SK-N-SH treated with all-trans-retinoic acid at 6 μM for 48 hours (cell line): ENCODE measurements around the gene MAP9.

Experiments used
- ATAC-seq: fragments of 200-7000 bp; cut with Tn5 transposase; 3 replicates; pipeline ENCODE4 v1.9.1; 2020; ENCODE audit warnings: mild to moderate bottlenecking, moderate library complexity
- BACH2 ChIP-seq: fragments of 250-450 bp; sonication (Bioruptor Pico); IDR thresholded peaks from 2 replicates; pipeline ENCODE4 v1.9.0; 2021; ENCODE audit warnings: mild to moderate bottlenecking, borderline replicate concordance
- CREB5 ChIP-seq: fragments of 250-450 bp; sonication (Bioruptor Pico); IDR thresholded peaks from 2 replicates; pipeline ENCODE4 v1.5.1; 2020; ENCODE audit warnings: low read depth, mild to moderate bottlenecking, moderate library complexity
- CSDC2 ChIP-seq: fragments of 250-450 bp; sonication (Bioruptor Pico); IDR thresholded peaks from 2 replicates; pipeline ENCODE4 v1.5.0; 2020; ENCODE audit warnings: mild to moderate bottlenecking, moderate library complexity
- CSRNP3 ChIP-seq: fragments of 250-450 bp; sonication (Bioruptor Pico); IDR thresholded peaks from 2 replicates; pipeline ENCODE4 v1.5.1; 2021; ENCODE audit warnings: mild to moderate bottlenecking, moderate library complexity
- ESRRG ChIP-seq: fragments of 250-450 bp; sonication (Bioruptor Pico); IDR thresholded peaks from 2 replicates; pipeline ENCODE4 v1.6.1; 2021; ENCODE audit warnings: mild to moderate bottlenecking
- GLIS3 ChIP-seq: fragments of 250-450 bp; sonication (Bioruptor Pico); IDR thresholded peaks from 2 replicates; pipeline ENCODE4 v1.5.0; 2020; ENCODE audit warnings: mild to moderate bottlenecking, moderate library complexity
- ISL1 ChIP-seq: fragments of 250-450 bp; sonication (Bioruptor Pico); IDR thresholded peaks from 2 replicates; pipeline ENCODE4 v2.1.2; 2022; ENCODE audit warnings: mild to moderate bottlenecking, moderate library complexity
- OSR1 ChIP-seq: fragments of 250-450 bp; sonication (Bioruptor Pico); IDR thresholded peaks from 2 replicates; pipeline ENCODE4 v1.8.0; 2022; ENCODE audit warnings: moderate library complexity, mild to moderate bottlenecking, inconsistent platforms
- POU6F1 ChIP-seq: fragments of 250-450 bp; sonication (Bioruptor Pico); IDR thresholded peaks from 2 replicates; pipeline ENCODE4 v1.8.0; 2021; ENCODE audit warnings: low read depth, mild to moderate bottlenecking, moderate library complexity, borderline replicate concordance
- PPARA ChIP-seq: fragments of 250-450 bp; sonication (Bioruptor Pico); IDR thresholded peaks from 2 replicates; pipeline ENCODE4 v1.5.0; 2020; ENCODE audit warnings: mild to moderate bottlenecking, borderline replicate concordance
- RARB ChIP-seq: fragments of 250-450 bp; sonication (Bioruptor Pico); IDR thresholded peaks from 2 replicates; pipeline ENCODE4 v1.8.0; 2021; ENCODE audit warnings: mild to moderate bottlenecking, moderate library complexity
- SNAI2 ChIP-seq: fragments of 250-450 bp; sonication (Bioruptor Pico); IDR thresholded peaks from 2 replicates; pipeline ENCODE4 v1.5.0; 2020; ENCODE audit warnings: mild to moderate bottlenecking, moderate library complexity
- TCF4 ChIP-seq: fragments of 250-450 bp; sonication (Bioruptor Pico); IDR thresholded peaks from 2 replicates; pipeline ENCODE4 v1.8.0; 2021; ENCODE audit warnings: mild to moderate bottlenecking, moderate library complexity, borderline replicate concordance
- TSHZ2 ChIP-seq: fragments of 250-450 bp; sonication (Bioruptor Pico); IDR thresholded peaks from 2 replicates; pipeline ENCODE4 v1.5.0; 2020; ENCODE audit warnings: mild to moderate bottlenecking, moderate library complexity
- ZC3H10 ChIP-seq: fragments of 250-450 bp; sonication (Bioruptor Pico); IDR thresholded peaks from 2 replicates; pipeline ENCODE4 v1.5.1; 2021; ENCODE audit warnings: mild to moderate bottlenecking, moderate library complexity
- ZFP3 ChIP-seq: fragments of 250-450 bp; sonication (Bioruptor Pico); IDR thresholded peaks from 2 replicates; pipeline ENCODE4 v1.5.0; 2020; ENCODE audit warnings: mild to moderate bottlenecking, moderate library complexity
- ZNF565 ChIP-seq: fragments of 450-650 bp; formaldehyde crosslinking; conservative IDR thresholded peaks from 2 replicates; pipeline ENCODE4 v1.5.0; 2020; ENCODE audit warnings: low read depth, mild to moderate bottlenecking, moderate library complexity
- ZNF8 ChIP-seq: fragments of 450-650 bp; formaldehyde crosslinking; IDR thresholded peaks from 2 replicates; pipeline ENCODE4 v1.5.0; 2020; ENCODE audit warnings: mild to moderate bottlenecking, moderate library complexity
- TF ChIP-seq, protein P1 (sequence below): fragments of 250-450 bp; sonication (Bioruptor Pico); IDR thresholded peaks from 2 replicates; pipeline ENCODE4 v1.8.0; 2020; ENCODE audit warnings: mild to moderate bottlenecking, moderate library complexity, borderline replicate concordance

Gene MAP9

DNA sequence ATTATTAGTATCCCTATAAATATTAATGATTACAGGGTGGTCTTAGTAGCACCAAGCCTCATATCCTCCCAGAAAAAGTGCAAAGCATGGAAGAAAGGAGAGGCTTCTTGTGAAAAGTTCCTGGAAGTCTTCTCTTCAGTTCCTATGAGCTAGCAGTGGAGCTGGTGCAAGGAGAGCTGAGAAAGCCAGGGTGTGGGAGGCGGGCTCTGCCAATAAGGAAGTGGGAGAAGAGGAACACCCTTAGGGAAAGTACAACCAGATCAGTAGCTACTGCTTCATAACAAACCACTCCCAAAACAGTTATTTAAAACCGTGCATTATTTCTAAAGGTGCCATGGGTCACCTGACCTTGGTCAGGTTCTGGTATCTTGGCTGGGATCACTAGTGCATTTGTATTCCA, 72.4 kb downstream of the MAP9 start:
- no peak for ATAC-seq
- TF ChIP-seq CSDC2 (CRISPR knock-in tag) (no peak), TSHZ2 (CRISPR knock-in tag) (no peak), CREB5 (CRISPR knock-in tag) (no peak), ZNF565 (CRISPR knock-in tag) (no peak), OSR1 (CRISPR knock-in tag) (no peak), ZC3H10 (CRISPR knock-in tag) (no peak), ISL1 (CRISPR knock-in tag) (no peak), POU6F1 (CRISPR knock-in tag) (no peak), TCF4 (CRISPR knock-in tag) (no peak), ESRRG (CRISPR knock-in tag) (no peak), PPARA (no peak), ZNF8 (CRISPR knock-in tag) (no peak), ZFP3 (CRISPR knock-in tag) (no peak)

DNA sequence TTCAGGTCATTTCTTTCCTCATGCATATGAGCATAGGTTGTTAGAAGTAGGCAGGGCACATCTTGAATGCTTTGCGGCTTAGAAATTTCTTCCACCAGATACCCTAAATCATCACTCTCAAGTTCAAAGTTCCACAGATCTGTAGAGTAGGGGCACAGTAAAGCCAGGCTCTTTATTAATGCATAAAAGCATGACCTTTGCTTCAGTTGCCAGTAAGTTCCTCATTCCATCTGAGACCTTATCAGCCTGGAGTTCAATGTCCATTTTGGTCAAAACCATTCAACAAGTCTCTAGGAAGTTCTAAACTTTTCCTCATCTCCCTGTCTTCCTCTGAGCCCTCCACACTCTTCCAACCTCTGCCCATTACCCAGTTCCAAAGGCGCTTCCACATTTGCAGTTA, 77.7 kb downstream of the MAP9 start:
- TF ChIP-seq CSDC2 (CRISPR knock-in tag), result no peak
- TF ChIP-seq ESRRG (CRISPR knock-in tag), result no peak
- no peak for TF ChIP-seq CREB5 (CRISPR knock-in tag)
- no peak for TF ChIP-seq RARB (CRISPR knock-in tag)
- no peak for TF ChIP-seq POU6F1 (CRISPR knock-in tag)
- no peak for TF ChIP-seq CSRNP3 (CRISPR knock-in tag)
- TF ChIP-seq GLIS3 (CRISPR knock-in tag), result no peak
- no peak for TF ChIP-seq BACH2 (CRISPR knock-in tag)
- no peak for TF ChIP-seq SNAI2
- no peak for TF ChIP-seq TSHZ2 (CRISPR knock-in tag)
- TF ChIP-seq, protein P1, sequence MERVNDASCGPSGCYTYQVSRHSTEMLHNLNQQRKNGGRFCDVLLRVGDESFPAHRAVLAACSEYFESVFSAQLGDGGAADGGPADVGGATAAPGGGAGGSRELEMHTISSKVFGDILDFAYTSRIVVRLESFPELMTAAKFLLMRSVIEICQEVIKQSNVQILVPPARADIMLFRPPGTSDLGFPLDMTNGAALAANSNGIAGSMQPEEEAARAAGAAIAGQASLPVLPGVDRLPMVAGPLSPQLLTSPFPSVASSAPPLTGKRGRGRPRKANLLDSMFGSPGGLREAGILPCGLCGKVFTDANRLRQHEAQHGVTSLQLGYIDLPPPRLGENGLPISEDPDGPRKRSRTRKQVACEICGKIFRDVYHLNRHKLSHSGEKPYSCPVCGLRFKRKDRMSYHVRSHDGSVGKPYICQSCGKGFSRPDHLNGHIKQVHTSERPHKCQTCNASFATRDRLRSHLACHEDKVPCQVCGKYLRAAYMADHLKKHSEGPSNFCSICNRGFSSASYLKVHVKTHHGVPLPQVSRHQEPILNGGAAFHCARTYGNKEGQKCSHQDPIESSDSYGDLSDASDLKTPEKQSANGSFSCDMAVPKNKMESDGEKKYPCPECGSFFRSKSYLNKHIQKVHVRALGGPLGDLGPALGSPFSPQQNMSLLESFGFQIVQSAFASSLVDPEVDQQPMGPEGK (CRISPR knock-in tag), result no peak
- TF ChIP-seq ISL1 (CRISPR knock-in tag), result no peak
- no peak for ATAC-seq
